ENCODE data around the gene ZNF319. TPM values are rescaled to one million over a fixed set of nuclear protein-coding genes. Genes with fewer than 3 reads are reported as not detected.
"Not testable (repeated sequence)": the region's sequence is repeated elsewhere in the genome, so short reads cannot be mapped to it uniquely, and the experiment has no call there.

ZNF319 gene
- total RNA-seq, 1 experiment from 2014 or later = 3.1 TPM

- Histone ChIP-seq H3K4me3 (ENCODE audit: insufficient read depth, low read depth, low read length) (no peak overlapping the region), H3K27me3 (ENCODE audit: control insufficient read depth, insufficient read depth, low read length) (peaks cover 28% of the 10 kb centered on the region), H3K36me3 (replicated peaks; ENCODE audit: control insufficient read depth, insufficient read depth, low read length) (no peaks in the 10 kb centered on the region)
- DNase-seq = peak; percentile 25
Observed at GRCh38 chr16:57987441-57988177, 12.9 kb downstream of the ZNF319 start.

GRCh38 chr16:57986196-57986595 is 14.3 kb downstream of the ZNF319 start:
- DNase-seq = no peak
- Histone ChIP-seq H3K27me3 (ENCODE audit: control insufficient read depth, insufficient read depth, low read length) (peaks cover 28% of the 10 kb centered on the region), H3K4me3 (ENCODE audit: insufficient read depth, low read depth, low read length) (no peak overlapping the region; the same call in 1 of the 2 replicates), H3K36me3 (replicated peaks; ENCODE audit: control insufficient read depth, insufficient read depth, low read length) (no peaks in the 10 kb centered on the region)

DNA sequence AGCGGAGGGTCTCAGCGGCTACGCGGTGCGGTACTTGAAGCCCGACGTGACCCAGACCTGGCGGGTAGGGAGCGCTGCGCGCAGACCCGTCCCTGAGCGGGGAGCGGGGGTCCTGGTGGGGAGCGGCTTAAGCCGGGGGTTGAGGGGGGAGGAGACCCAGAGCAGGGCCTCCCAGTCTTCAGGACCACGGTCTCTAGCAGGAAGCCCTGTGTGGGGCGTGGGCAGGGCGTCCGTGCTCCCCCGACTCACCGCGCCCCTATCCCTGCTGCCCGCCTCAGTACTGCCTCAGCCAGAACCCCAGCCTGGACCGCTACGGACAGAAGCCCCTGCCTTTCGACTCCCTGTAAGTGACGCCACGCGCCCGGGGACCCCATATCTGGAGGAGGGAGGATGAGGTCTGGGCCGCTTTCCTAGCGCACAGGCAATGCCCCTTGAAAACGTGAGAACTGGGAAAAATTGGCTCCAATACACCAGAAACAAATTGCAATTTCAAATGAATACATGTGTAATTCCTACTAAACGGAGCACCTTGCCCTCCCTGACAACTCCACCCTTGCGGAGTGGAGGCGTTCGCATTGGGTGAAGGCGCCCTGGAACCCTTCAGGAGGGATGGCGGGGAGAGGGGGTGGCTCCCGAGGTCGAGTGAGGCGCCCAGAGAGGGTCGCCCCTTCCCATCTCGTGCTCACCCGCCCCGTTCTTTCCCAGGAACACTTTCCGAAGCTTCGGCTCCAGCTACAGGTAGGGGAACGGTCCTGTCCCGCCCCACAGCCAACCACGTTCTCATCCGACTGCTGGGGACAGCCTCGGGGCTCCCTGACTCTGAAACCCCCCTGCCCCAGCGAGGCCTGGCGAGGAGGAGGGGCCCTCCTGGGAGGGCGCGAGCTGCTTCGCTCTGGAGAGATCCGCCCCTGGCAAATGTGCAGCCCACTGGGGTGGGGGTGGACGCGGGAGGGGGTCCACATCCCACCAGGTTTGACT is 15.0 kb downstream of the ZNF319 start:
- H3K4me3 ChIP-seq (ENCODE audit: insufficient read depth, low read depth, low read length) = peak overlapping the region; percentile 74
- H3K27me3 ChIP-seq (ENCODE audit: control insufficient read depth, insufficient read depth, low read length) = peaks cover 28% of the 10 kb centered on the region
- peak; percentile 82 for DNase-seq
- no peaks in the 10 kb centered on the region for H3K36me3 ChIP-seq (replicated peaks; ENCODE audit: control insufficient read depth, insufficient read depth, low read length)

- peak; percentile 100 for DNase-seq
- Histone ChIP-seq H3K36me3 (replicated peaks; ENCODE audit: control insufficient read depth, insufficient read depth, low read length) (no peaks in the 10 kb centered on the region), H3K27me3 (ENCODE audit: control insufficient read depth, insufficient read depth, low read length) (peaks cover 28% of the 10 kb centered on the region), H3K4me3 (ENCODE audit: insufficient read depth, low read depth, low read length) (peak overlapping the region; percentile 74)
Observed at GRCh38 chr16:57984443-57985203, 15.8 kb downstream of the ZNF319 start.

DNA sequence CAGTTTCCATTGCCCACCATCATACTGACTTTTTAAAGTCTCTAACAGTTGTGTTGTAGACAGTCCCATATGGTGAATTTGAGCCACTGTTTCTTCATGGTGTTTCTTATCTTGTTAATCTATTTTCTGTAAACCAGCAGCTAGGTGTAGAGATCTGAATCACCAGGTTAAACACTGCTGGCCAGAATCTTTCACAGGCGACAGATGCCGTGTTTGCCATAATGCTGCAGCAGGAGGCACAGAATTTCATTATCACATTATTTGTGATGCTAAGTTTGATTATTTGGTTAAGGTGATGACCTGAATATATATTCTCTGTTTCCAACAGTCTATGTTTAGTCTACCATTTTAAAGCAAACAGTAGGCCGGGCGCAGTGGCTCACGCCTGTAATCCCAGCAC is 18.1 kb downstream of the ZNF319 start:
- Histone ChIP-seq H3K27me3 (ENCODE audit: control insufficient read depth, insufficient read depth, low read length) (peaks cover 28% of the 10 kb centered on the region), H3K36me3 (replicated peaks; ENCODE audit: control insufficient read depth, insufficient read depth, low read length) (no peaks in the 10 kb centered on the region), H3K4me3 (ENCODE audit: insufficient read depth, low read depth, low read length) (no peak overlapping the region)
- DNase-seq = no peak

DNA sequence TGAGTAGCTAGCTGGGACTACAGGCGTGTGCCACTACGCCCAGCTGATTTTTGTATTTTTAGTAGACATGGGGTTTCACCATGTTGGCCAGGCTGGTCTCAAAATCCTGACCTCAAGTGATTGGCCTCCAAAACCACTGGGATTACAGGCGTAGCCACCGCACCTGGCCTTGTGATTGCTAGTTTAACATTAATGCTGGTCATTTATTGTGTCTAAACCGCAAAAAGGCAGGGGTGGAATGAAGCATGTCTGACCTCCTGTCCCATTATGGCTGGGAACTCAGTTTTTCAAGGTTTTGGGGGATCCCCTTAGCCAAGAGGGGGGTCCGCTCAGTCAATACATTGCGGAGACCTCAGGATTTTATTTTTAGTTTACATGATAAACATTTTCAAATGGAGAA is 18.8 kb downstream of the ZNF319 start:
- no peaks in the 10 kb centered on the region for H3K36me3 ChIP-seq (replicated peaks; ENCODE audit: control insufficient read depth, insufficient read depth, low read length)
- peaks cover 24% of the 10 kb centered on the region for H3K27me3 ChIP-seq (ENCODE audit: control insufficient read depth, insufficient read depth, low read length)
- DNase-seq = no peak
- no peak overlapping the region for H3K4me3 ChIP-seq (ENCODE audit: insufficient read depth, low read depth, low read length)

DNA sequence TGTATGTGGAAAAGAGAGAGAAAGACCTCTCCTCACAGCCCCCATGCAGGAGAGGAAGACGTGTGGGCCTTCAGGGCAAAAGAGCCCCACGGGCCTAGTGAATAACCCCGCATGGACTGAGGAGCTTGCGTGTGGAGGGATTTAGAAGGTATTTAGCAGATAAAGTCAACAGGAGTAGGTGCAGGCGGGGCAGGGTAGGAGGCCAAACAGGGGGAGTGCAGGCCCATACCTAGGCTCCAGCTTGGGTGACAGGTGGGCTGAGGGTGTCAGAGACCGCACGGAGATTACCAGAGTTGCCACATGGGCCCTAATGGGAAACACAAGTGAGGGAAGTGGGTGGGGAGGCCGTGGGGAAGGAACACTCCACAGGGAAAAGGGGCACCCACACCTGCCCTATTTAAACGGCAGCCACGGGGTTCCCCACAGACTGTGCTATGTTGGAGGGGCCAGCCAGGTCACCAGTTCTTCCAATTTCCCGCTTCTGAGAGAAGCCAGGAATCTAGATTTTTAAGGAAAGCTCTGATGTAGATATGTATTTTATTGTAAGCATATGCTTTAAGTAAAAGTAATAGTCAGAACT is 21.4 kb downstream of the ZNF319 start:
- no peak for DNase-seq
- Histone ChIP-seq H3K27me3 (ENCODE audit: control insufficient read depth, insufficient read depth, low read length) (peaks cover 3% of the 10 kb centered on the region), H3K36me3 (replicated peaks; ENCODE audit: control insufficient read depth, insufficient read depth, low read length) (no peaks in the 10 kb centered on the region), H3K4me3 (ENCODE audit: insufficient read depth, low read depth, low read length) (no peak overlapping the region)

DNA sequence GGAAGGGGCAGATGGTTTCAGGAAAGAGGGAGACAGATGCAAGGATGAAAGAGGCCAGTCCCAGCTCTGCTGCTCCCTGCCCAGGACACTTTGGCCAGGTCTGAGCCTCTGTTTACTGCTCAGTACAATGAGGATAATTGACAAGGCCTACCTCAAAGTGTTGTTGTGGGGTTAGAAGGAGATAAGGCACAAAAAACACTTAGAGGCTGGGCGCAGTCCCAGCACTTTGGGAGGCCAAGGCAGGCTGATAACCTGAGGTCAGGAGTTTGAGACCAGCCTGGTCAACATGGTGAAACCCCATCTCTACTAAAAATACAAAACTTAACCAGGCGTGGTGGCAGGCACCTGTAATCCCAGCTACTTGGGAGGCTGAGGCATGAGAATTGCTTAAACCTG is 22.4 kb downstream of the ZNF319 start:
- H3K27me3 ChIP-seq (ENCODE audit: control insufficient read depth, insufficient read depth, low read length); DNase-seq; H3K4me3 ChIP-seq (ENCODE audit: insufficient read depth, low read depth, low read length); H3K36me3 ChIP-seq (replicated peaks; ENCODE audit: control insufficient read depth, insufficient read depth, low read length): not testable (repeated sequence)

GRCh38 chr16:57977418-57978069 is 22.9 kb downstream of the ZNF319 start:
- peak; percentile 81 for DNase-seq
- H3K27me3 ChIP-seq (ENCODE audit: control insufficient read depth, insufficient read depth, low read length) = no peaks in the 10 kb centered on the region
- no peaks in the 10 kb centered on the region for H3K36me3 ChIP-seq (replicated peaks; ENCODE audit: control insufficient read depth, insufficient read depth, low read length)
- H3K4me3 ChIP-seq (ENCODE audit: insufficient read depth, low read depth, low read length) = no peak overlapping the region

DNA sequence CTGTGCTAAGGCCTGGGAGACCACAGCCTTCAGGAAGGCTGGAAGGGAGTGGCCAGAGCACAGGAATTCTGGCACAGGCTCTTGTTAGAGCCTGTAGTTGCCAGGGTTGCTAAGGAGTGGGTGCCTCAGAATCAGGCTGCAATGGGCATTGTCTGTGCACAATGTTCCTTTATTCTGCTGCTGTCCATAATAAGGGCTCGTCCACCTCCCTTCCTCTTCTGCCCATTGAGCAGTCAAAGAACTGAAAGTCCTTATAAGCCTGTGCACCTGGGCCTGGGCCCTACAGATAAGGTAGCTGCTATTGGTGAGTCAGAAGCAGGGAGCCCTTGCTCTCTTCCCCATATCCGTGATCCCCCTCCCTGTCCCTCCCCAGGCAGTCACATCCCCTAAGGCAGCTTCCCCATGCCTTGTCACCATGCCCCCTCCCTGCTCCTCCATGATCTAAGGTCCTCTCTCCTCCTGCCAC is 24.1 kb downstream of the ZNF319 start:
- no peaks in the 10 kb centered on the region for H3K36me3 ChIP-seq (replicated peaks; ENCODE audit: control insufficient read depth, insufficient read depth, low read length)
- DNase-seq = no peak
- no peak overlapping the region for H3K4me3 ChIP-seq (ENCODE audit: insufficient read depth, low read depth, low read length)
- H3K27me3 ChIP-seq (ENCODE audit: control insufficient read depth, insufficient read depth, low read length) = no peaks in the 10 kb centered on the region

- H3K27me3 ChIP-seq (ENCODE audit: control insufficient read depth, insufficient read depth, low read length) = no peaks in the 10 kb centered on the region
- no peak for DNase-seq
- no peak overlapping the region for H3K4me3 ChIP-seq (ENCODE audit: insufficient read depth, low read depth, low read length)
- H3K36me3 ChIP-seq (replicated peaks; ENCODE audit: control insufficient read depth, insufficient read depth, low read length) = no peaks in the 10 kb centered on the region
Observed at GRCh38 chr16:57972306-57972705, 28.2 kb downstream of the ZNF319 start.

GRCh38 chr16:57971848-57972247 is 28.6 kb downstream of the ZNF319 start:
- H3K4me3 ChIP-seq (ENCODE audit: insufficient read depth, low read depth, low read length) = no peak overlapping the region
- H3K36me3 ChIP-seq (replicated peaks; ENCODE audit: control insufficient read depth, insufficient read depth, low read length) = no peaks in the 10 kb centered on the region
- H3K27me3 ChIP-seq (ENCODE audit: control insufficient read depth, insufficient read depth, low read length) = no peaks in the 10 kb centered on the region
- no peak for DNase-seq

DNA sequence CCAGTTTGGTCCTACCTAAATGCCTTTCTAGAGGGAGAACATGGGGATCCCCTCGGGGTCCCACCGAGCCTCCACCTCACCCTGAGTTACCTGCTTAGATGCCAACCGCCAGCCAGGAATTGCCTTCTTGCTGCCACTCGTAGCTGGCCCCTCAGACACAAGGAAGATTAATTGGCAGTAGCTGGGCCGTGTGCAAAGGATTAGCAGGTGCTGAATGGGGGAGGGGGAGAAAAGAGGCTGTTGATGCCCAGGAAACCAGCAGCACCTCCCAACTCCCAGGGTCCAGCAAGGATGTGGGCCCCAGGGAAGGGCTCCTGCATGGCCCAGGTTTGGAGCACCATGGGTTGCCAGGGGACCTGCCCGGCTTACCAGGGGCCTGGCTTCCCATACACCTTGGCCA is 29.5 kb downstream of the ZNF319 start, which contains the start of gene CNGB1:
CNGB1 (minus strand) TSS at position 159 of the 400 bp plus-strand sequence. CDS start 3,842 bp downstream, outside the sequence.
- no peak for DNase-seq
- Histone ChIP-seq H3K27me3 (ENCODE audit: control insufficient read depth, insufficient read depth, low read length) (no peaks in the 10 kb centered on the region), H3K4me3 (ENCODE audit: insufficient read depth, low read depth, low read length) (no peak within 1 kb of the TSS), H3K36me3 (replicated peaks; ENCODE audit: control insufficient read depth, insufficient read depth, low read length) (no peaks in the 10 kb centered on the region)
